H1 (cell line): ENCODE results near the gene TRIM4.
"Not testable (repeated sequence)": the region's sequence is repeated elsewhere in the genome, so short reads cannot be mapped to it uniquely, and the experiment has no call there.

ENCODE experiments used
- ATF3 ChIP-seq: IDR thresholded peaks from 2 replicates; pipeline ENCODE4 v1.6.1; 2011; ENCODE audit warnings: low read depth, mild to moderate bottlenecking, low read length; ENCODE audit not compliant: insufficient read depth
- CTCF ChIP-seq, 3 experiments: IDR thresholded peaks; 1 replicate in 2 of 3; 2 replicates in 1 of 3; pipeline versions ENCODE4 v1.5.1 to v1.6.1; 2011; ENCODE audit warnings: low read length in 3 of 3, mild to moderate bottlenecking in 3 of 3, inconsistent platforms in 2 of 3, low read depth in 1 of 3, moderate library complexity in 1 of 3; ENCODE audit not compliant: insufficient read depth in 1 of 3; ENCODE audit errors: control extremely low read depth in 1 of 3
- POLR2A ChIP-seq, 2 experiments: IDR thresholded peaks; 1 replicate in 1 of 2; 2 replicates in 1 of 2; pipeline ENCODE4 v1.6.1; 2011; ENCODE audit warnings: low read depth in 2 of 2, low read length in 2 of 2, mild to moderate bottlenecking in 2 of 2; ENCODE audit errors: control extremely low read depth in 1 of 2
- SIRT6 ChIP-seq: IDR thresholded peaks from one replicate; pipeline ENCODE4 v1.7.1; 2012; ENCODE audit warnings: low read length, inconsistent platforms
- USF2 ChIP-seq: IDR thresholded peaks from 2 replicates; pipeline ENCODE4 v1.6.1; 2011; ENCODE audit warnings: low read length, improper control_type of control experiment
- ZNF274 ChIP-seq: IDR thresholded peaks from 2 replicates; pipeline ENCODE4 v1.7.0; 2012; ENCODE audit warnings: low read length, borderline replicate concordance; ENCODE audit errors: extremely low read depth

GRCh38 chr7:99890348-99890747, 29.0 kb downstream of the TRIM4 start:
- not testable (repeated sequence) for TF ChIP-seq CTCF (IDR thresholded peaks at IDR 0.05; ENCODE audit: control extremely low read depth in 1 of 3, insufficient read depth in 1 of 3, low read depth in 1 of 3, low read length in 3 of 3); ZNF274; USF2; ATF3; POLR2A (IDR thresholded peaks at IDR 0.05; ENCODE audit: control extremely low read depth in 1 of 2, low read depth in 2 of 2, low read length in 2 of 2); SIRT6
